OCI-M1 (cell line): Measurements from ENCODE around the gene MISP.
"Not testable (repeated sequence)": the region's sequence is repeated elsewhere in the genome, so short reads cannot be mapped to it uniquely, and the experiment has no call there.

Source experiments
- DNase-seq: peaks from one replicate; lab custom pipeline; 2025; lab: John Stamatoyannopoulos, UW

MISP gene

DNA sequence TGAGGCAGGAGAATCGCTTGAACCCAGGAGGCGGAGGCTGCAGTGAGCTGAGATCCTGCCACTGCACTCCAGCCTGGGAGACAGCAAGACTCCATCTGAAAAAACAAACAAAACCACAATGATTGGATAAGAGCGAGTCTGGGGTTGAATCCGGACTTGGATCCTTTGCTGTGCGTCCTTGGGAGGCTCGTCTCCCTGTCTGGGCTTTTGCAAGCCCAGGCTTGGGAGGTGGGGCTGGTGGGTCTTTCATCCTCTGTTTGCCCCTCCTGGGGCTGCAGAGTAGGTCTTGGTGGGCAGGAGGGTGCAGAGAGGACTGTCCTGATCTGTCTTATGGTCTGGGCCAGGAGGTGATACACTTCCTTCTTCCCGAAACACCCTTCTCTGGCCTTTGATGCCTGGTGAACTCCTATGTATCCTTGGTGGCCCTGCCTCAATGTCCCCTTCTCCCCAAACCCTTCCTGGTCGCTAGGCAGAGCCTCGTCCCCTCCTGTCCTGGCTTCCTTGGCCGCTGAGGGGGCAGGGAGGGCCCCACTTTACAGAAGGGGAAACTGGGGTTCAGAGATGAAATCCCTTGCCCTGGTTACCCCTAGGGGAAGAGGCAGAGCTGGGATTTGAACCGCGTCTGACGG, 25.3 kb upstream of the MISP start:
- DNase-seq: no peak

DNA sequence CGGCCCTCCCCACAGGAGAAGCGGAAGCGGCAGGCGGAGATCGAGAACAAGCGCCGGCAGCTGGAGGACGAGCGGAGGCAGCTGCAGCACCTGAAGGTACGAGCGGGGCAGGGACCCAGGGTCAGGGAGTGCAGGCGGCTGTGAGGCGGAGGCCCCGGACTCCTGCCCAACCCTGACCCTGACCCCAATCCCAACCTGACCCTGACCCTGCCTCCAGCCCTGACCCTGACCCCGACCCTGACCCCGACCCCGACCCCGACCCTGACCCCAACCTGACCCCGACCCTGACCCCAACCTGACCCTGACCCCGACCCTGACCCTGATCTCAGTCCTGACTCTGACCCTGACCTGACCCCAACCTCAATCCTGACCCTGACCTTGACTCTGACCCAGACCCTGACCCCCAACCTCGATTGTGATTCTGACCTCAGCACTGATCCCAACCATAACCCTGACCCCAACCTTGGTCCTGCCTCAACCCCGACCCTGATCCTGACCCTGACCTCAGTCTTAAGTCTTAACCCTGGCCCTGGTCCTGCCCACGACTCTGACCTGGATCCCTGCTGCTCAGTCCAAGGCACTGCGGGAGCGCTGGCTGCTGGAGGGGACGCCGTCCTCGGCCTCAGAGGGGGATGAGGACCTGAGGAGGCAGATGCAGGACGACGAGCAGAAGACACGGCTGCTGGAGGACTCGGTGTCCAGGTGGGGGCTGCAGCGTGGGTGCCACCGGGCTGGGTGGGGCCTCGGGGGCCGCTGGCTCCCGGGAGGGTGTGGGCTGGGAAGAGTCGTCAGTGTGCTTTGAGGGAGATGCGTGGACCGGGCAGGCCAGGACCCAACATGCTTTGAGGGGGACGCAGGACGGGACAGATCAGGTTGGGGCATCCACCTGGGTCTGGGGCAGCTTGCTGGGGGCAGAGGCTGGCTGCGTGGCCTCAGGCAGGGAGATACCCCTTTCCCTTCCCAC, 23.6 kb upstream of the MISP start:
- DNase-seq: no peak

DNA sequence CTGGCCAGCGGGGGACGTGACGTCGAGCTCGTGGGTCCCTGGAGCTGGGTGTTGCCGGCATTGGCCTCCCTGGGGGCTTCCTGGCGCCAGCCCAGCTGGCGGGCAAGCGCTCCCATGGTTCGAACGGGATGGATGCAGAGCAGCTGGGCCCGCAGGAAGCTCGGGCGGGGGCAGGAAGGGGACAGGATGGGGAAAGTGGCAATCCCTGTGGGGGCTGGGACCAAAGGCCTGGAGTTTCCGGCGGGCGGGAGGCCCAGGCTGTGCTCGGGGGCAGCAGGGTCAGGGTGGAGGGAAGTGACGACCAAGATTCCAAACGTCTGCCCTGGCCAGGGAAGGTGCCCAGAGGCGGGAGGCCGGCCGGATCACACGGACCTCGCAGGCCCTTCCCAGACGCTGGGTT, 22.9 kb upstream of the MISP start:
- no peak for DNase-seq

DNA sequence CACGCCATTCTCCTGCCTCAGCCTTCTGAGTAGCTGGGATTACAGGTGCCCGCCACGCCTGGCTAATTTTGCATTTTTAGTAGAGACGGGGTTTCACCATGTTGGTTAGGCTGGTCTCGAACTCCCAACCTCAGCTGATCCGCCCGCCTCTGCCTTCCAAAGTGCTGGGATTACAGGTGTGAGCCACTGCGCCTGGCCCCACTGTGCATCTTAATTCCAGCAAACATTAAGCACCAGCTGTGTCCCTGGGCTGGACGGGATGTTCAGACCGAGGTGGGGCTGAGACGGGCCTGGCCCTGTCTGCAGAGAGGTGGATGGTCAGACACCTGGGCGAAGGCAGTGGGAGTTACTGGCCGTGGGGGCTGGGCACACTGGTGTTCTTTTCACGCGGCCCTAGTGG, 21.3 kb upstream of the MISP start:
- DNase-seq: not testable (repeated sequence)

DNA sequence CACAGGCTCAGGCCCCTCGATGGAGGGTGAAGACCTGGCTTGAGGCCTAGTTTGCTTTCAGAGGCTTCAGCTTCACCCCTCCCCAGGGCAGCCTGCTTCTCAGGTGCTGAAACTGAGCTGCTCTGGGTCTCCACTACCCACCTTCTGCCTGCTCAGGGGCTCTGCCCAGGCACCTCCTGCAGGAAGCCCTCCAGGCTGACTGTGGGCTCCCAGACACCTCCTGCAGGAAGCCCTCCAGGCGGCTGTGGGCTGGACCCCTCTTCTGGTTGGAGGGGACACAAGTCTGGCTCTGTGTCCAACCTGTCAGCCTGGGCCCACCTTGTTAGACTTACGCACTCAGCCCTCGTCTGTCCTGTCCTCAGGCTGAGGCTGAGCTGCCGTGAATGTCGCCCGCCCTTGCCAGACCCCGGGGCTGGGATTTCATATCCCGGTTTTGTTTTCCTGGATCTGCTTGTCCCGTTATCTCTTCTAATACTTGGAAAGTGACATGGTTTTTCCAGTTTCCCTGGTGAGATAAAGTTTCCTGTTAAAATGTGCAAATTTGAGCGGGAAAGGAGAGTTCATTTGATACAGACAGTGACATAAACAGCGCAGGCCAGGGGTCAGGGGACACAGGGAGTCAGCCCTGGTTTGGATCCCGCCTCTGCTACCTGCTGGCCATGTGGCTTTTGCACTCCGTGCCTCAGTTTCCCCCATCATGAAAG, 20.8 kb upstream of the MISP start:
- no peak for DNase-seq

DNA sequence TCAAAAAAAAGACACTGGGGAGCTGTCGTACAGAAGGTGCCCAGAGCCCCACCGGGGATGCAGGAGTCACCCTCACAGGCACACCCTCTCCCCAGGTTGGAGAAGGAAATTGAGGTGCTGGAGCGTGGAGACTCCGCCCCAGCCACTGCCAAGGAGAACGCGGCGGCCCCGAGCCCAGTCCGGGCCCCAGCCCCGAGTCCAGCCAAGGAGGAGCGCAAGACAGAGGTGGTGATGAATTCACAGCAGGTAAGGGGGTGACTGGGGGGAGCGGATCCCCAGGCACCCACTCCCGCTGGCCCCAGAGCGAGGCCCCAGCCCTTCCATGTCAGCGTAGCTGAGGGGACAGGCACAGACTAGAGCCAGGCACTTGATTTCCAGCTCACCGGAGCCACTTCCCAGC, 19.9 kb upstream of the MISP start:
- DNase-seq: no peak

DNA sequence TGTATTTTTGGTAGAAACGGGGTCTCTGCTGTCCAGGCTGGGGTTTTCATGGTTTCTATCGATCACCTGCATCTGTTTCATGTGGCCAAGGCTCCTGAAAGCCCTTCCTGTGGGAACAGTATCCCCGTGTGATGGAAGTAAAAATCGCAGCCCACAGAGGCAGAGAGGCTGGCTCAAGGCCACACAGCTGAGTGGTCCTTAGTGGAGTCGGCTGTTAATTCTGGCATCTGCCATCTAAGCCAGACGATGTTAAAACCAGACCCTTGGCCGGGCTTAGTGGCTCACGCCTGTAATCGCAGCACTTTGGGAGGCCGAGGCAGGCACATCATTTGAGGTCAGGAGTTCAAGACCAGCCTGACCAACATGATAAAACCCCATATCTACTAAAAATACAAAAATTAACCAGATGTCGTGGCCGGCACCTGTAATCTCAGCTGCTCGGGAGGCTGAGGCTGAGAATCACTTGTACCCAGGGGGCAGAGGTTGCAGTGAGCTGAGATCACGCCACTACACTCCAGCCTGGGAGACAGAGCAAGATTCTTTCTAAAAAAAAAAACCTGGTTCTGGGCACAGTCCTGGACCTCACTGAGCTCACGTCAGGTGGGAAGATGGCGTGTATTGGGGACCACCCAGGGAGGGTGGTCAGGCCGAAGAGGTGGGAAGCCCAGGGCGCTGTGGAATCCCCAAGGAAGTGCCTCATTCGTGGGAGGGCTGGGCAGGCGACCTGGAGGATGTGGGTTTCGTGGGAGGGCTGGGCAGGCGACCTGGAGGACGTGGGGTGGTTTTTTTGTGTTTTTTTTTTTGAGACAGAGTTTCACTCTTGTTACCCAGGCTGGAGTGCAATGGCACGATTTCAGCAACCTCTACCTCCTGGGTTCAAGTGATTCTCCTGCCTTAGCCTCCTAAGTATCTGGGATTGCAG, 18.5 kb upstream of the MISP start:
- DNase-seq: no peak

DNA sequence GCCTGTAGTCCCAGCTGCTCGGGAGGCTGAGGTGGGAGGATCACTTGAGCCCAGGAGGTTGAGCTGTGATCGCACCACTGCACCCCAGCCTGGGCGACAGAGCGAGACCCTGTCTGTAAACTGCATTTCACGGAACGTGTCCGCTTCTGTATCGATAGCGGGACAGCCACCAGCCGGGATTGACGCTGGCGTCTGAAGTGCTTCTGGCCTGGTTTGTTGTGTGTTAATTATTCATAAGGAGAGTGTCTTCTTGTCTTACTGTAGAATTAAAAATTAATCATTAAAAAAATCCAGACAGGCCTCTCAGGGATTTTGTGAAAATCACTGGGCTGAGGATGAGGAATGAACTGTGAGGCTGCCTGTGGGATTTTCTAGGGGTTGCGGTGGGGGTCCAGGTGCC, 16.2 kb upstream of the MISP start:
- DNase-seq: no peak

DNA sequence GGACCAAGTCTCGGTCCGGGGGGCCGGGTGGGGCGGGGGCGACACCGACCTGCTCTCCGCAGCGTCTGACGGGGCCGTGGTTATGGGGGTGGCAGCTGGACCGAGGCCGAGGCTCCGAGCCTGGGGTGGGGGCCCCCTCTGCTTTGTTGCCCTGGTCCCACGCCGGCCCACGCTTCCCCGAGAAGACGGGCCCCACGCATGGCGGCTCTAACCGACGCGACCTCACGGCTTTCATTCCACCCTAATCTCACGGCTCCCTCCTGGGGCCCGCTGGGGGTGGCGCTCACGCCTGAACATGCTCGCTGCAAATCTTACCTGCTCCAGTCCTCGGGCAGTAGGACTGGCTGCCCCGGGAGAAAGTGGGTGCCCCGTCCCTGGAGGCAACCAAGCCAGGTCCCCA, 14.8 kb upstream of the MISP start:
- no peak for DNase-seq

DNA sequence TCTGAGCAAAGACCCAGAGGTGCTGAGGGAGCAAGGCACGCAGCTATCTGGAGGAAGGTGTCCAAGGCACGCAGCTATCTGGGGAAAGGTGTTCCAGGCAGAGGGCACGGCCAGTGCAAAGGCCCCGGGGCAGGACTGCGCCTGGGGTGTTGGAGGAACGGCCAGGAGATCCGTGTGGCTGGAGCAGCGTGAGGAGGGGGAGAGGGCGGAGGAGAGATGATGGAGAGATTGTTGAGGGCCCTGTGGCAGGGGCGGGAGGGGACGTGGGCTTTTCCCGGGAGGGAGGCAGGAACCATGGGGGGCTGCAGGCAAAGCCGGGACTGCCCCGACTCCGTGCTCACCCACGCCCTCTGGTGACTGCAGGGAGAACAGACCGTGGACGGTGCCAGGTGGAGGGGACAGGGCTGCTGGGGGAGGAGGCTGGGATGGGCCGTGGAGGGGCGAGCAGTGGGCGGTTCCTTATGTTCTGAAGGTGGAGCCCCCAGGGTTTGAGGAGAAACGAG, 13.3 kb upstream of the MISP start:
- peak; percentile 26 for DNase-seq

DNA sequence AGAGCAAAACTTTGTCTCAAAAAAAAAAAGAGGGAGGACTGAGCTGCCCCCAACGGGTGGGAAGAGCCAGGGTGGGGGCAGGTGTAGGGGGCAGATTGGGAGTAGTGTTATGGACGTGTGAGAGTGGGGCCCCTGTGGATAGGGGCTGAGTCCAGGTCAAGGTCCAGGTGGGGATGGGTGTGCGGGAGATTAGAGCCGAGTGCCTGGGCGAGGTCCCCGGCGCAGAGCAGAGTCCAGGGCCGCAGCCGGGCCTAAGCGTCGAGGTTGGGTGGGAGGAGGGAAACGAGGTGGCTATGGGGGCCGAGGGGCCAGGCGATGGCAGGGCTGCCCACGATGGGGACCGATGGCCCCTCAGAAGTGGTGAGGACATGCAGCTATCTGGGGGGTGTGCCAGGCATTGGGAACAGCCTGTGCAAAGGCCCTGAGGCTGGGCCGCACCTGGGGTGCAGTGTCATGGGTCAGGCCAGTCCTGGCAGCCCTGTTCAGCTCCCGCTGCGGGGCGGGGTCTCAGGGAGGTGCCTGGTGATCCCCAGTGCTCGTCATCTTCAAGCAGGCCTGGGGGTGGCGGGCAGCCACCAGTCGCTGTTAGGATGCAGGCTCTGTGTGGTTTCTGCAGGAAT, 12.3 kb upstream of the MISP start:
- DNase-seq: no peak

DNA sequence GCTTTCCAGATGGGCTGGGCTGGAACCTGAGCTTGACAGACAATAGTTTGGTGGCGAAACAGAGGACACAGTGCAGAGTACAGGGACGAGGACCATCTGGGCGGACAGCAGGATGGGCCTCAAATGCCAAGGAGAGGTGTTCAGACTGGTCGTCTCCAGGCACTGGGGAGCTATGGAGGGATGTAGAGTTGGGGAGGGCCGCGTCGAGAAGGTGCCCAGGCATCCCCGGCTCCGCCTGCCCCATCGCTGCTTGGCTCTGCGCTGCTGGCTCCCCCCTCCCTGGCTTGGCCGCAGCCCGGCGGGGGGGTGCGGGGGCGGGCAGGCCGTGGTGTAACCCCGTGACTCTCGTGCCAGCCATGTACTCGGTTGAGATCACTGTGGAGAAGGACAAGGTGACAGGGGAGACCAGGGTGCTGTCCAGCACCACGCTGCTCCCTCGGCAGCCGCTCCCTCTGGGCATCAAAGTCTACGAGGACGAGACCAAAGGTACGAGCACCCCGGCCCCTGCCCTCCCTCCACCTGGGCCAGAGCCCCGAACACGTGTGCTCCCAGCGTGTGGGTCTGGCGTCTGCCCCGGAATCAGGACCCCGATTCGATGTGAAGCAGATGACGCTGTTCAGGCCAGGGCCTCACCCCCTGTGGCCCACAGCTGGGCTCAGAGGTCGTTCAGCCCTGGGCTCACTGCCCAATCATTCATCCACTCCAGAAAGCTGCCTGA, 10.8 kb upstream of the MISP start:
- no peak for DNase-seq

DNA sequence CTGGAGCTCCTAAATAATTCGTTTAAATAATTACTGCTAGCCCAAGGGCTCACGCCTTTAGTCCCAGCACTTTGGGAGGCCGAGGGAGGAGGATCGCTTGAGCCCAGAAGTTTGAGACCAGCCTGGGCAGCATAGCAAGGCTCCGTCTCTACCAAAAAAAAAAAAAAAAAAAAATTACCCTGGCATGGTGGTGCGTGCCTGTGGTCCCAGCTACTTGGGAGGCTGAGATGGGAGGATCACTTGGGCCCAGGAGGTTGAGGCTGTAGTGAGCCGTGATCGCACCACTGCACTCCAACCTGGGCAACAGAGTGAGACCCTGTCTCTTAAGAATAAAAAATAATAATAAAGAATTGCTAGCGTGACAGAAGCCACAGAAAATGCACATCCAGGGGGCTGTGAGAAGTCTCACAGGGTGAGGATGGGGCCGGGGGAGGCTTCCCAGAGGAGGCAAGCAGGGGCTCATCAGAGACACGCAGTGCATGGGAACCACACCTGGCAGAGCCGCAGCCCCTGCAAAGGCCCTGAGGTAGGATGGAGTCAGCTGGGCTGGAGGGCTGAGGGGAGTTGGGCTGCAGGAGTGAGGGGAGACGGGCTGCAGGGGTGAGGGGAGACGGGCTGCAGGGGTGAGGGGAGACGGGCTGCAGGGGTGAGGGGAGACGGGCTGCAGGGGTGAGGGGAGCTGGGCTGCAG, 10.0 kb upstream of the MISP start:
- DNase-seq: not testable (repeated sequence)

DNA sequence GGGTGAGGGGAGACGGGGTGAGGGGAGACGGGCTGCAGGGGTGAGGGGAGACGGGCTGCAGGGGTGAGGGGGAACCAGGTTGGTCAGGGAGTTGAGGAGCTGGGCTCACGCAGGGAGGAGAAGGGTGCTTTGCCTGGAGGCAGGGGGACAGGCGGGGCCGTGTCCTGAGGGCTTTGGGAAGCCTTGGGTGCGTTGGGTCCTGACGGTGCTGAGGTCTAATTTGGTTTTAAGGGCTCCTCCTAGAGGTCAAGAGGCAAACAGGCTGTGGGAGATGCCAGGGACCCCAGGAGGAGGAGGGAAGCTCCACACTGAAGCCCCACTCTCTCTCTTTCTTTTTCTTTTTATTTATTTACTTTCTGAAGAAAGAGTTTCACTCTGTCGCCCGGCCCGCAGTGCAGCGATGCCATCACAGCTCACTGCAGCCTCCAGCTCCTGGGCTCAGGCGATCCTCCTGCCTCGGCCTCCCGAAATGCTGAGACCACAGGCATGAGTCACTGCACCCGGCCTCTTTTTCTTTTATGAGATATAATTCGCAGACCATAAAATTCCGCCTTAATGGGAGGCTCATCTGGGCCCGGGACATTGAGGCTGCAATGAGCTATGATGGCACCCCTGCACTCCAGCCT, 9.3 kb upstream of the MISP start:
- peak; percentile 41 for DNase-seq

DNA sequence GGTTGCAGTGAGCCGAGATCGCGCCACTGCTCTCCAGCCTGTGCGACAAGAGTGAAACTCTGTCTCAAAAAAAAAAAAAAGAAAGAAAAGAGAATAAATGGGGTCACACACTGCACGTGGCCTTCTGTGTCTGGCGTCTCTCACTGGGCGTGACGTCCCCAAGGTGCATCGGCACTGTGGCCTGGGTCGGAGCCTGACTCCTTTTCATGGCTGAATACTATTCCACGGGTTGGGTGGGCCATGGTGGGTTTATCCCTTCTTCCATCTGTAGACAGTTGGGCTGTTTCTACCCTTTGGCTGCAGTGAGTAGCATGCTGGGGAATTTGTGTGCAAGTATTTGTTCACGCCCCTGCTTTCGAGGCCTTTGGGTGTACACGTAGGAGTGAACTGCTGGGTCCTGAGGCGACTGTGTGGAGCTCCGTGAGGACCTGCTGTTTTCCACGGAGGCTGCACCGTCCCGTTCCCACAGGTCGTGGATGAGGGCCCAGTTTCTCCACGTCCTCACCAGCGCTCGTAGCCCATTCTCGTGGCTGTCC, 8.3 kb upstream of the MISP start:
- DNase-seq: no peak

DNA sequence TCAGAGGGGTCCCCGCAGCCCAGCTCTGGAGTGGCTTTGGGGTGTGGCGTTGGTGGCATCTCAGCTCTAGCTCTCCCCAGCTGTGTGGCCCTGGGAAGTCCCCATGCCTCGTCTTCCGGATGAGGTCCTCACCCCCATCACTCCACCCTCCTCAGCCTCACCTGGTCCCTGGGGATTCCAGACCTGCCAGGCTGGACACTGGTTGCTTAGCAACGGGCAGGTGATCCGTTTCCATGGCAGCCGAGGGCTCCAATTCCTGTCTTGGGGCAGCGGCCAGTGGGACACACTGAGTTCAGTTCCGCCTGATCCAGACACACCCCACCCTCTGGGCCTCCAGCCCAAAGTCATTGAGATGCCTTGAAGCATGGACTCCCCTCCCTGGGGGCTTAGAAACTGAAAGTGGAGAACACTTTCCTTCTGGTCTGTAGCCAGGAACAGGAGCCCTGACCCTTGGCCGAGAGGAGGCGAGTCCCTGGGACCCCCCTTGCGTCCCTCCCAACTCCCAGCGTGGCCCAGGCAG, 7.7 kb upstream of the MISP start:
- no peak for DNase-seq

DNA sequence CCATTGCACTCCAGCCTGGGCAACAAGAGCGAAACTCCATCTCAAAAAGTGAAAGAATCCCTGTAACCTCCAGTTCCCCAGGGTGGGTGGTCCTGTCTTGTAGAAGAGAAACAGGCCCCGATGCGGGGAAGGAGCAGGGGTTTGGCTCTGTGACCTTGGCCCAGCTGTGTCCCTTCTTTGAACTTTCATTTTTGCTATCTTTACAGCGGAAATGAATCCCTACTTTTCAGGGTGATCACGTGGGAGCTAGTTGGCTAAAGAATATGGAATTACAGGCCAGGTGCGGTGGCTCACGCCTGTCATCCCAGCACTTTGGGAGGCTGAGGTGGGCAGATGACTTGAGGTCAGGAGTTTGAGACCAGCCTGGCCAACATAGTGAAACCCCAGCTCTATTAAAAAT, 5.8 kb upstream of the MISP start:
- not testable (repeated sequence) for DNase-seq

DNA sequence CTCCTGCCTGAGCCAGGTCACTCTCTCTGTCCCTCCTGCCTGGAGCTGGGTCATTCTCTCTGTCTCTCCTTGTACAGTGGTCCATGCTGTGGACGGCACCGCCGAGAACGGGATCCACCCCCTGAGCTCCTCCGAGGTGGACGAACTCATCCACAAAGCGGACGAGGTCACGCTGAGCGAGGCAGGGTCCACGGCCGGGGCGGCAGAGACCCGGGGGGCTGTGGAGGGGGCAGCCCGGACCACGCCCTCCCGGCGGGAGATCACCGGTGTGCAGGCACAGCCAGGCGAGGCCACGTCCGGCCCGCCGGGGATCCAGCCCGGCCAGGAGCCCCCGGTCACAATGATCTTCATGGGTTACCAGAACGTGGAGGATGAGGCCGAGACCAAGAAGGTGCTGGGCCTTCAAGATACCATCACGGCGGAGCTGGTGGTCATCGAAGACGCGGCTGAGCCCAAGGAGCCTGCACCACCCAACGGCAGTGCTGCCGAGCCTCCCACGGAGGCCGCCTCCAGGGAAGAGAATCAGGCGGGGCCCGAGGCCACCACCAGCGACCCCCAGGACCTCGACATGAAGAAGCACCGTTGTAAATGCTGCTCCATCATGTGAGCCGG, 4.6 kb upstream of the MISP start:
- DNase-seq: no peak
